Measurements from ENCODE around the gene KCNIP1. TPM values are rescaled to one million over a fixed set of nuclear protein-coding genes. Genes with fewer than 3 reads are reported as not detected.

KCNIP1 gene
- total and polyA plus RNA-seq, 2 of the 8 experiments (the other 6 are each of a cell fraction or from before 2014, with no cell fraction given) = 0.52 to 0.83 TPM

- Histone ChIP-seq H3K36me3 (ENCODE audit: control insufficient read depth in 2 of 4, insufficient read depth in 4 of 4, low read length in 3 of 4) (no peaks in the 10 kb centered on the region), H3K79me2 (ENCODE audit: control insufficient read depth in 1 of 2, insufficient read depth in 2 of 2, low read length in 2 of 2) (no peaks in the 10 kb centered on the region), H3K79me1 (ENCODE audit: low read depth, low read length) (no peaks in the 10 kb centered on the region), H3K4me1 (replicated peaks in 1 of 4; ENCODE audit: control insufficient read depth in 3 of 4, insufficient read depth in 4 of 4, low read length in 3 of 4) (peaks cover 2 to 7% (median 3%) of the 10 kb centered on the region in 4 experiments; a peak in 5 of 7 replicates), H3K23me2 (ENCODE audit: low read depth, low read length) (no peaks in the 10 kb centered on the region), H4K20me1 (replicated peaks in 1 of 2; ENCODE audit: control insufficient read depth in 1 of 2, insufficient read depth in 2 of 2, low read length in 2 of 2) (no peaks in the 10 kb centered on the region), H3K18ac (ENCODE audit: extremely low read depth, low read length) (no peak overlapping the region), H2BK15ac (ENCODE audit: low read length) (no peak overlapping the region), H2BK120ac (replicated peaks; ENCODE audit: low read depth, low read length) (no peak overlapping the region), H4K91ac (replicated peaks; ENCODE audit: insufficient read length, low read length) (no peak overlapping the region), H2BK5ac (ENCODE audit: low read depth, low read length) (no peak overlapping the region), H2BK20ac (ENCODE audit: low read length) (no peak overlapping the region), H2AFZ (ENCODE audit: low read length) (no peak overlapping the region), H3K9me3 (ENCODE audit: insufficient read depth in 2 of 2, low read depth in 1 of 2, low read length in 1 of 2) (no peaks in the 10 kb centered on the region), H2BK12ac (ENCODE audit: low read depth, low read length) (no peak overlapping the region), H3K56ac (replicated peaks; ENCODE audit: insufficient read length, low read depth, low read length) (no peak overlapping the region), H3K9ac (replicated peaks in 1 of 4; ENCODE audit: extremely low read depth in 1 of 4, low read depth in 3 of 4, low read length in 3 of 4) (no peak overlapping the region), H3K4ac (replicated peaks; ENCODE audit: insufficient read length, low read depth, low read length) (no peak overlapping the region), H2AK5ac (ENCODE audit: low read depth, low read length) (no peak overlapping the region), H3K4me3 (ENCODE audit: extremely low read depth in 1 of 4, insufficient read depth in 2 of 4, low read depth in 3 of 4, low read length in 4 of 4) (no peak overlapping the region), H4K8ac (ENCODE audit: extremely low read depth, insufficient read depth, low read length) (no peak overlapping the region), H3K4me2 (ENCODE audit: insufficient read depth in 1 of 2, low read depth in 2 of 2, low read length in 2 of 2) (no peak overlapping the region), H4K5ac (ENCODE audit: insufficient read length, low read depth, low read length) (no peak overlapping the region), H3K14ac (ENCODE audit: insufficient read length) (no peak overlapping the region), H3K23ac (ENCODE audit: insufficient read length) (no peak overlapping the region), H3K27me3 (replicated peaks in 1 of 4; ENCODE audit: control insufficient read depth in 3 of 4, extremely low read depth in 1 of 4, insufficient read depth in 3 of 4, low read length in 3 of 4) (no peaks in the 10 kb centered on the region; a peak in 1 of 7 replicates), H3K27ac (ENCODE audit: low read depth, low read length) (no peak overlapping the region)
- POLR2A ChIA-PET (ENCODE audit: partially characterized antibody) = no interaction called here
- CTCF ChIA-PET (ENCODE audit: partially characterized antibody) = interaction anchor here (0.7 to 7.6 kb wide), 22 partner anchors 10 to 273 kb away, joined by 3 to 42 read pairs (median 3); no protein-coding TSS in a partner anchor
- peak in 1 of 2 experiments; percentile 35 for DNase-seq (ENCODE audit: low read depth in 1 of 2, low spot score in 2 of 2)
- TF ChIP-seq SIN3A (conservative IDR thresholded peaks at IDR 0.05 in 1 of 2, IDR thresholded peaks at IDR 0.05 in 1 of 2; ENCODE audit: low read depth in 1 of 2, low read length in 2 of 2) (no peak), TAF1 (IDR thresholded peaks at IDR 0.05; ENCODE audit: low read depth, low read length) (no peak), BRCA1 (IDR thresholded peaks at IDR 0.05; ENCODE audit: low read depth, low read length) (no peak), KDM1A (IDR thresholded peaks at IDR 0.05; ENCODE audit: borderline replicate concordance, low read length) (no peak), E2F6 (IDR thresholded peaks at IDR 0.05) (no peak)
- WGBS, 2 experiments (ENCODE audit: extremely low coverage in 1 of 2, insufficient coverage in 1 of 2, insufficient read length in 1 of 2, insufficient replicate concordance in 2 of 2, low coverage in 1 of 2, low lambda C conversion rate in 2 of 2, missing lambda C conversion rate in 1 of 2) = 89% methylated on average over 4 of the region's 4 CpGs; no CpG with 5 or more reads in 1 of the 2 experiments
- no peak for FAIRE-seq
These were observed 33.5 kb upstream of the KCNIP1 start for GRCh38 chr5:170470275-170470674.

Data from H1 (cell line).